ENCODE data around the gene ACY1.

DNA sequence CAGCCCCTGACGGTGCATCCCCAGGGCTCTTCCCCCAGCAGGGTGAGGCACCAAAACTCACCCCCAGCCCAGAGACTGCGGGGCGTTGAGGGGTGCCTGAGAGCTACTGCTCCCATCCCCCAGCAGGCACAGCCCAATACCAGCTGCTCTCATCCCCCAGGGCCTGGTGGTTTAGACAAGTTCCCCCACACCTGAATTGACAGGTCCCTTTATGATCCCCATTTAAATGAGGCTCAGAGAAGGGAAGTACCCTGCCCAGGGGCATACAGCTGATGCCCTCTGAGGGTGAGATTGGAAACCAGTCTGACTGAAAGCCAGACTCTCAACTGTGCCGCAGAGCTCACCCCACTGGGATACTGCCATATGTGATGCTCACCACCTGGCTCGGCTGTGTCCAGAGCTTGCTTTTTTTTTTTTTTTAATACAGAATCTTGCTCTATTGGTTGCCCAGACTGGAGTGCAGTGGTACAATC is 52.9 kb downstream of the ACY1 start:
- TF ChIP-seq CSDC2 (CRISPR knock-in tag; IDR thresholded peaks at IDR 0.05) (no peak), ARNTL (CRISPR knock-in tag; IDR thresholded peaks at IDR 0.05; ENCODE audit: borderline replicate concordance, low read depth) (no peak), ZFP3 (CRISPR knock-in tag; IDR thresholded peaks at IDR 0.05) (no peak), ZFP30 (CRISPR knock-in tag; IDR thresholded peaks at IDR 0.05) (no peak), TCF4 (CRISPR knock-in tag; IDR thresholded peaks at IDR 0.05; ENCODE audit: borderline replicate concordance) (no peak), TOX (CRISPR knock-in tag; IDR thresholded peaks at IDR 0.05; ENCODE audit: borderline replicate concordance) (no peak)
- TF ChIP-seq, protein P1, sequence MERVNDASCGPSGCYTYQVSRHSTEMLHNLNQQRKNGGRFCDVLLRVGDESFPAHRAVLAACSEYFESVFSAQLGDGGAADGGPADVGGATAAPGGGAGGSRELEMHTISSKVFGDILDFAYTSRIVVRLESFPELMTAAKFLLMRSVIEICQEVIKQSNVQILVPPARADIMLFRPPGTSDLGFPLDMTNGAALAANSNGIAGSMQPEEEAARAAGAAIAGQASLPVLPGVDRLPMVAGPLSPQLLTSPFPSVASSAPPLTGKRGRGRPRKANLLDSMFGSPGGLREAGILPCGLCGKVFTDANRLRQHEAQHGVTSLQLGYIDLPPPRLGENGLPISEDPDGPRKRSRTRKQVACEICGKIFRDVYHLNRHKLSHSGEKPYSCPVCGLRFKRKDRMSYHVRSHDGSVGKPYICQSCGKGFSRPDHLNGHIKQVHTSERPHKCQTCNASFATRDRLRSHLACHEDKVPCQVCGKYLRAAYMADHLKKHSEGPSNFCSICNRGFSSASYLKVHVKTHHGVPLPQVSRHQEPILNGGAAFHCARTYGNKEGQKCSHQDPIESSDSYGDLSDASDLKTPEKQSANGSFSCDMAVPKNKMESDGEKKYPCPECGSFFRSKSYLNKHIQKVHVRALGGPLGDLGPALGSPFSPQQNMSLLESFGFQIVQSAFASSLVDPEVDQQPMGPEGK (CRISPR knock-in tag; IDR thresholded peaks at IDR 0.05; ENCODE audit: borderline replicate concordance), result no peak
